H1 (cell line): ENCODE results near the gene FAM151A. TPM values are rescaled to one million over a fixed set of nuclear protein-coding genes. Genes with fewer than 3 reads are reported as not detected.

Source experiments
- CTCF ChIA-PET: fragments of 300-600 bp; sonication (Branson Sonifier 250); formaldehyde crosslinking; loops from one replicate; lab custom pipeline; 2021; ENCODE audit not compliant: partially characterized antibody; lab: Charles Lee
- POLR2A ChIA-PET: fragments of 300-600 bp; sonication (Branson Sonifier 250); formaldehyde crosslinking; loops from one replicate; lab custom pipeline; 2021; ENCODE audit warnings: inconsistent platforms; ENCODE audit not compliant: partially characterized antibody; lab: Charles Lee
- DNase-seq, 2 experiments: peaks; one replicate each; pipeline versions ENCODE4 v3.0.0 to v3.0.0-alpha.2; 2010 to 2022; ENCODE audit warnings: low spot score in 2 of 2, low read depth in 1 of 2, mixed read lengths in 1 of 2
- FAIRE-seq: peaks from 2 replicates; lab custom pipeline; 2011; peaks lifted over from hg19 to GRCh38; lab: Jason Lieb, UNC
- H2AFZ ChIP-seq: 2 replicates; pipeline ENCODE4 v1.8.1; 2012; ENCODE audit warnings: low read length, inconsistent platforms
- H2AK5ac ChIP-seq: 2 replicates; pipeline ENCODE4 v1.6.1; 2013; ENCODE audit warnings: low read depth, low read length
- H2BK120ac ChIP-seq: replicated peaks from 2 replicates; pipeline ENCODE3; 2013; ENCODE audit warnings: low read depth, low read length, inconsistent platforms
- H2BK12ac ChIP-seq: 2 replicates; pipeline ENCODE4 v1.6.1; 2013; ENCODE audit warnings: low read depth, low read length
- H2BK15ac ChIP-seq: 2 replicates; pipeline ENCODE4 v1.6.1; 2013; ENCODE audit warnings: low read length
- H2BK20ac ChIP-seq: 2 replicates; pipeline ENCODE4 v1.6.1; 2013; ENCODE audit warnings: low read length
- H2BK5ac ChIP-seq: 2 replicates; pipeline ENCODE4 v1.6.1; 2013; ENCODE audit warnings: low read depth, low read length
- H3K14ac ChIP-seq: 2 replicates; pipeline ENCODE4 v1.6.1; 2013; ENCODE audit warnings: inconsistent platforms; ENCODE audit not compliant: insufficient read length
- H3K18ac ChIP-seq: 2 replicates; pipeline ENCODE4 v1.6.1; 2013; ENCODE audit warnings: low read length; ENCODE audit errors: extremely low read depth
- H3K23ac ChIP-seq: 2 replicates; pipeline ENCODE4 v1.6.1; 2013; ENCODE audit warnings: inconsistent platforms; ENCODE audit not compliant: insufficient read length
- H3K23me2 ChIP-seq: 2 replicates; pipeline ENCODE4 v1.6.1; 2013; ENCODE audit warnings: low read depth, low read length
- H3K27ac ChIP-seq: 2 replicates; pipeline ENCODE4 v1.6.1; 2011; ENCODE audit warnings: low read depth, low read length, inconsistent platforms
- H3K27me3 ChIP-seq, 4 experiments: replicated peaks in 1 of 4; 1 replicate in 1 of 4; 2 replicates in 3 of 4; pipeline versions ENCODE4 v1.6.1 to v1.8.1; 2011 to 2013; ENCODE audit warnings: low read length in 3 of 4, mild to moderate bottlenecking in 3 of 4, inconsistent platforms in 2 of 4, mixed read lengths in 2 of 4, moderate library complexity in 1 of 4; ENCODE audit not compliant: control insufficient read depth in 3 of 4, insufficient read depth in 3 of 4; ENCODE audit errors: extremely low read depth in 1 of 4
- H3K36me3 ChIP-seq, 4 experiments: 2 replicates each; pipeline versions ENCODE4 v1.6.1 to v1.8.1; 2011 to 2013; ENCODE audit warnings: mild to moderate bottlenecking in 4 of 4, low read length in 3 of 4, moderate library complexity in 2 of 4, control low read depth in 1 of 4, inconsistent platforms in 1 of 4; ENCODE audit not compliant: insufficient read depth in 4 of 4, control insufficient read depth in 2 of 4
- H3K4ac ChIP-seq: replicated peaks from 2 replicates; pipeline ENCODE3; 2013; ENCODE audit warnings: low read length, low read depth, mixed read lengths, inconsistent platforms; ENCODE audit not compliant: insufficient read length
- H3K4me1 ChIP-seq, 4 experiments: replicated peaks in 1 of 4; 1 replicate in 1 of 4; 2 replicates in 3 of 4; pipeline versions ENCODE4 v1.6.1 to v1.8.1; 2011 to 2013; ENCODE audit warnings: low read length in 3 of 4, inconsistent platforms in 2 of 4, mixed read lengths in 1 of 4; ENCODE audit not compliant: insufficient read depth in 4 of 4, control insufficient read depth in 3 of 4
- H3K4me2 ChIP-seq, 2 experiments: 2 replicates each; pipeline versions ENCODE4 v1.6.1 to v1.8.1; 2011 to 2013; ENCODE audit warnings: low read depth in 2 of 2, low read length in 2 of 2, control low read depth in 1 of 2, inconsistent platforms in 1 of 2, mild to moderate bottlenecking in 1 of 2; ENCODE audit not compliant: insufficient read depth in 1 of 2
- H3K4me3 ChIP-seq, 4 experiments: fragments of 200-600, 300-600 bp in 1 of 4; sonication (generic), shearing (Covaris generic), sonication (Bioruptor Twin) in 1 of 4; 2 replicates each; pipeline versions ENCODE4 v1.5.1 to v1.8.1; 2011 to 2016; ENCODE audit warnings: low read length in 4 of 4, low read depth in 3 of 4, control low read depth in 2 of 4, inconsistent platforms in 2 of 4, mild to moderate bottlenecking in 2 of 4, mixed read lengths in 1 of 4, moderate library complexity in 1 of 4; ENCODE audit not compliant: insufficient read depth in 2 of 4; ENCODE audit errors: extremely low read depth in 1 of 4
- H3K56ac ChIP-seq: replicated peaks from 2 replicates; pipeline ENCODE3; 2013; ENCODE audit warnings: low read depth, mild to moderate bottlenecking, mixed read lengths, low read length, inconsistent platforms; ENCODE audit not compliant: insufficient read length
- H3K79me1 ChIP-seq: 2 replicates; pipeline ENCODE4 v1.6.1; 2013; ENCODE audit warnings: low read depth, low read length, control low read depth
- H3K79me2 ChIP-seq, 2 experiments: 2 replicates each; pipeline versions ENCODE4 v1.6.1 to v1.8.1; 2012 to 2013; ENCODE audit warnings: low read length in 2 of 2, mild to moderate bottlenecking in 2 of 2, inconsistent platforms in 1 of 2; ENCODE audit not compliant: insufficient read depth in 2 of 2, control insufficient read depth in 1 of 2
- H3K9ac ChIP-seq, 4 experiments: replicated peaks in 1 of 4; 1 replicate in 1 of 4; 2 replicates in 3 of 4; pipeline versions ENCODE4 v1.6.1 to v1.8.1; 2011 to 2013; ENCODE audit warnings: low read depth in 3 of 4, low read length in 3 of 4, control low read depth in 2 of 4, mild to moderate bottlenecking in 2 of 4, moderate library complexity in 2 of 4, inconsistent platforms in 1 of 4; ENCODE audit errors: extremely low read depth in 1 of 4
- H3K9me3 ChIP-seq, 2 experiments: 2 replicates each; pipeline versions ENCODE4 v1.6.1 to v1.8.1; 2012 to 2013; ENCODE audit warnings: mild to moderate bottlenecking in 2 of 2, moderate library complexity in 2 of 2, control low read depth in 1 of 2, inconsistent platforms in 1 of 2, low read depth in 1 of 2, low read length in 1 of 2, mixed read lengths in 1 of 2; ENCODE audit not compliant: insufficient read depth in 2 of 2
- H4K20me1 ChIP-seq, 2 experiments: replicated peaks in 1 of 2; 2 replicates each; pipeline versions ENCODE3 to v1.8.1; 2011 to 2013; ENCODE audit warnings: inconsistent platforms in 2 of 2, low read length in 2 of 2, mild to moderate bottlenecking in 1 of 2; ENCODE audit not compliant: insufficient read depth in 2 of 2, control insufficient read depth in 1 of 2
- H4K5ac ChIP-seq: 2 replicates; pipeline ENCODE4 v1.6.1; 2013; ENCODE audit warnings: low read length, low read depth, mixed read lengths, inconsistent platforms; ENCODE audit not compliant: insufficient read length
- H4K8ac ChIP-seq: 2 replicates; pipeline ENCODE4 v1.8.0; 2013; ENCODE audit warnings: mild to moderate bottlenecking, moderate library complexity, low read length, inconsistent platforms; ENCODE audit not compliant: insufficient read depth; ENCODE audit errors: extremely low read depth
- H4K91ac ChIP-seq: replicated peaks from 2 replicates; pipeline ENCODE3; 2013; ENCODE audit warnings: low read length, mixed read lengths, inconsistent platforms; ENCODE audit not compliant: insufficient read length
- BCL11A ChIP-seq, 2 experiments: IDR thresholded peaks; one replicate each; pipeline ENCODE4 v1.6.1; 2011; ENCODE audit warnings: low read depth in 2 of 2, low read length in 2 of 2, mild to moderate bottlenecking in 2 of 2
- WGBS, 2 experiments: shearing (Covaris generic) in 1 of 2; methylation state at CpG; one replicate each; pipeline versions ENCODE4 v1.1.6 to v1.1.7; 2013 to 2015; ENCODE audit warnings: low lambda C conversion rate in 2 of 2, mixed read lengths in 2 of 2, inconsistent platforms in 1 of 2, low coverage in 1 of 2, missing lambda C conversion rate in 1 of 2; ENCODE audit not compliant: insufficient replicate concordance in 2 of 2, insufficient coverage in 1 of 2, insufficient read length in 1 of 2; ENCODE audit errors: extremely low coverage in 1 of 2, missing lambda C conversion rate in 1 of 2; 5-methylcytosine and 5-hydroxymethylcytosine counted together
- polyA plus RNA-seq, 7 experiments: library from polyadenylated mRNA; depleted of rRNA in 3 of 7; stranded (reverse) in 5 of 7; unstranded in 2 of 7; fragments of >200 nt in 5 of 7; fragments of 200-250 nt in 2 of 7; gene quantifications; 1 replicate in 5 of 7; 2 replicates in 1 of 7; 4 replicates in 1 of 7; pipeline versions ENCODE4 v1.2.1 to v1.2.3, GENCODE V29; 2011 to 2013; ENCODE audit warnings: missing spikeins in 2 of 7, mixed read lengths in 2 of 7
- total RNA-seq: library from RNA; stranded (reverse); fragmentation: NEBNext Ultra II Directional; extraction: Animal tissue kit (Norgen Biotek cat#: 25700); gene quantifications from 2 replicates; pipeline ENCODE4 v1.2.1, GENCODE V29; 2021

FAM151A gene
- total and polyA plus RNA-seq, 2 of the 8 experiments (the other 6 are each of a cell fraction or from before 2014, with no cell fraction given), result not detected

DNA sequence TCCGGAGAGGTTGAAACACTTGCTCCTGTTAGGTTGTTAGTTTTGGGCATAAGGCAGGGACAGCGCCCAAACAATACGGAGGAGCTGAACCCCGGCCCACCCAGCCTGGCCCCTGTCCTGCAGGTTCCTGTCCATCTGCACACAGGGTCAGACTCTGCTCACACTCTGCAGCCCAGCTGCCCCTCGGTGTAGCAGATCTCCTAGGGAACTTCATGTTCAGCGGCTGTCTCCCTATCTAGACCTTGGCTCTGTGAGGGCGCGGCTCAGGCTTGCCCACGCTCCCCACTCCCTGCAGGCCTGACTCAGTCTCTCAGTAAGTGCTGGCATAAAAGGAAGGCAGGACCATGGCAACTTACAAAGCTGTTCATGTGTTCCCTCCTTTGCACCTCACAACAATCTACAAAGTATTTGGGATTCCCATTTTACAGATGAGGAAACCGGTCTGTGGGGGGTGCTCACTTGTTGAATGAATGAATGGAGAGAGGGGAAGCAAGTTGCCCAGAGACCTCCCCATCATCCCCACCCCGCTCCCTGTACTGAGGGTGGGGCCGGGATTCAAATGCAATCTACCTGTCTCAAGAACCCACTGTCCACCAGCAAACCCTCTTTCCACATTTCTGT, 49.1 kb downstream of the FAM151A start:
- no peak overlapping the region for H3K14ac ChIP-seq
- POLR2A ChIA-PET, result interaction anchor here (0.5 to 0.8 kb wide), 2 partner anchors 10 to 158 kb away, joined by 3 to 4 read pairs; no protein-coding TSS in a partner anchor
- no peak for DNase-seq

More for the DNA sequence above, 49.1 kb downstream of the FAM151A start:
- Histone ChIP-seq H3K18ac (no peak overlapping the region), H3K56ac (no peak overlapping the region), H3K36me3 (no peaks in the 10 kb centered on the region), H2BK5ac (no peak overlapping the region), H3K27ac (no peak overlapping the region), H2BK12ac (peak overlapping the region; percentile 97; the same call in 1 of the 2 replicates), H3K9me3 (no peaks in the 10 kb centered on the region), H3K27me3 (no peaks in the 10 kb centered on the region), H3K4me2 (0 out of 4 replicates have a peak overlapping the region, but pooled peaks of 1 of the 2 experiments have one; percentile 5), H2BK20ac (0 out of 2 replicates have a peak overlapping the region, but pooled peaks have one; percentile 55), H3K4me1 (peaks cover 22 to 38% (median 30%) of the 10 kb centered on the region in 4 experiments)
- TF ChIP-seq BCL11A (IDR thresholded peaks at IDR 0.05; ENCODE audit: low read depth in 2 of 2, low read length in 2 of 2), result no peak
- TF ChIP-seq, all 59 proteins: peak for 0
- 0 out of 2 replicates have a peak overlapping the region, but pooled peaks have one; percentile 28 for H2AK5ac ChIP-seq
- FAIRE-seq, result no peak
- no peak overlapping the region for H3K4ac ChIP-seq
- H4K8ac ChIP-seq, result no peak overlapping the region; the same call in 1 of the 2 replicates
- no peak overlapping the region for H3K4me3 ChIP-seq
- WGBS, 2 experiments, result 89% methylated on average over 12 of the region's 12 CpGs; no CpG with 5 or more reads in 1 of the 2 experiments
- no peak overlapping the region for H3K23ac ChIP-seq
- 0 out of 2 replicates have a peak, but pooled peaks cover 3% of the 10 kb centered on the region for H3K23me2 ChIP-seq
- CTCF ChIA-PET, result interaction anchor here (0.6 to 4.0 kb wide), 14 partner anchors 8 to 285 kb away, joined by 3 to 19 read pairs (median 4); partner anchors contain the start of gene ACOT11
- no peak overlapping the region for H3K9ac ChIP-seq
- no peaks in the 10 kb centered on the region for H3K79me2 ChIP-seq
- no peak overlapping the region for H2BK120ac ChIP-seq
- peak overlapping the region; percentile 46; the same call in 1 of the 2 replicates for H2BK15ac ChIP-seq
- H3K79me1 ChIP-seq, result no peaks in the 10 kb centered on the region
- no peak overlapping the region for H4K5ac ChIP-seq
- peak overlapping the region; percentile 53 for H4K91ac ChIP-seq
- H4K20me1 ChIP-seq, result no peaks in the 10 kb centered on the region
- no peak overlapping the region for H2AFZ ChIP-seq
